DMS153 treated with DMSO at 0.1 percent for 48 hours (cell line): ENCODE data around the gene IFITM5.
"Not testable (repeated sequence)": the region's sequence is repeated elsewhere in the genome, so short reads cannot be mapped to it uniquely, and the experiment has no call there.

ENCODE experiments used
- DNase-seq: peaks from one replicate; lab custom pipeline; 2025; ENCODE audit not compliant: unreplicated experiment; lab: John Stamatoyannopoulos, UW

Gene IFITM5

DNA sequence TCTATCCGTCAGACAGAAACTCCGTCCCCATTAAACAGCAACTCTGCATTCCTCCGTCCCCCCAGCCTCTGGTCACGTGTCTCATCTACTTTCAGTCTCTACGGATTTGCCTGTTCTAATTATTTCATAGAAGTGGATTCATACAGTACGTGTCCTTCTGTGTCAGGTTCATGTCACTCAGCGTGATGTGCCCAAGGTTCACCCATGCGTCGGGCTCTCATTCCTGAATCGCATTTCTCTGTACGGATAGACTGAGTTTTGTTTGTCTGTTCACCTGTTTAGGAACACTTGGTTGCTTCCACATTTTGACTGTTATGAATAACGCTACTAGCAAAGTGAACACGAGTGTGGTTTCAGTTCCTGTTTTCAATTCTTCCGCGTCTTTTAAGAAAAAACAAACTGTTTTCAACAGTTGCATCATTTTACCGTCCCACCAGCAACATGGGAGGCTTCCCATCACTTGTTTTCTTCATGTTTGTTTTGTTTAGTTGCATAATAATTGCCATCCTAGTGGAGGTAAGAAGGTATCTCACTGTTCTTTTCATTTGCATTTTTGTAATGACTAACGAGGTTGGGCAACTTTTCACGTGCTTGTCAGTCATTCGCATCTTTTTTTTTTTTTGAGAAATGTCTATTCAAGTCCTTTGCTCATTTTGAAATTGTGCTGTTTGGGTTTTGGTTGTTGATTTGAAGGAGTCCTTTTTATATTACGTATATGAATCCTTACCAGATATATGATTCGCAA is 30.0 kb downstream of the IFITM5 start:
- DNase-seq, result no peak

GRCh38 chr11:268716-269145 is 30.6 kb downstream of the IFITM5 start:
- DNase-seq, result not testable (repeated sequence)

- DNase-seq, result no peak
Observed at GRCh38 chr11:267491-267994, 31.8 kb downstream of the IFITM5 start.

- DNase-seq, result no peak
Observed at GRCh38 chr11:266676-267439, 32.5 kb downstream of the IFITM5 start.

DNA sequence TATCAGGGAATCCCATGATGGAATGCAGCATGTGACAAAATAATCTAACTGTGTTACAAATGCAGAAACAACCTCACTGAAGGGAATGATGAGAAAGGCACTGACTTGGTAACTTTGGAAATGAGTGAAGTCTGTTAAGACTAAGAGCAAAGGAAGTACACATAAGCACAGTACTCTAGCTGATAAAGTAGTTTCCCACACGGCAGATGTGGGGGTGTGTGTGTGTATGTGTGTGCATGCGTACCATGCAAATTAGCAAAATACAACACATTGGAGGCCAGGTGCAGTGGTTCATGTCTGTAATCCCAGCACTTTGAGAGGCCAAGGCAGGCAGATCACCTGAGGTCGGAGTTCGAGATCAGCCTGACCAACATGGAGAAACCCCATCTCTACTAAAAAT is 37.7 kb downstream of the IFITM5 start:
- DNase-seq, result no peak

GRCh38 chr11:259413-259812 is 39.9 kb downstream of the IFITM5 start:
- no peak for DNase-seq

DNA sequence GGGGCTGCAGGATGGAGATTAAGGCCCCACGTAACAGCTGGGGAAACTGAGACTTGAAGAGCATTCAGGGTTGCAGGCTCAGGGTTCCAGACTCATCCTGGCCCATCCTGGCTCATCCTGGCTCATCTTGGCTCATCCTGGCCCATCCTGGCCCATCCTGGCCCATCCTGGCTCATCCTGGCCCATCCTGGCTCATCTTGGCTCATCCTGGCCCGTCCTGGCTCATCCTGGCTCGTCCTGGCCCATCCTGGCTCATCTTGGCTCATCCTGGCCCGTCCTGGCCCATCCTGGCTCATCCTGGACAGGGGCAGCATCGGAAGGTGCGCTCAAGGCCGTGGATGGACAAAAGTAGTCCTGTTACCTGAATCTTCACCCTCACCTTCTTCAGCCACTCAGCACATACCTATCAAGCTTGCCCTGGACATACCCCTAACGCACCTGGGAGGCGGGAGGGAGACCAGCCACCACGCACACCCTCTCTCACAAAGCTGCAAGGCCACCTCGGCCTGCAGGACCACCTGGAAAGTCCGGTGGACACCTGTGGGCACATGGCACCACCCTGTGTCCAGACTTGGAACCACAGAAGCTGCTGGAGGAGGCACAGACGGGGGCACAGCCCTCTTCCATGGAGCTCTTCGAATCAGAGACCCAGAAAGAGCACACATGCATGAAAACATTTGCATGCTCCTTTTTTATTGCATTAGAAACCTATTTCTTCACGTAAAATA is 41.4 kb downstream of the IFITM5 start:
- DNase-seq, result no peak

DNA sequence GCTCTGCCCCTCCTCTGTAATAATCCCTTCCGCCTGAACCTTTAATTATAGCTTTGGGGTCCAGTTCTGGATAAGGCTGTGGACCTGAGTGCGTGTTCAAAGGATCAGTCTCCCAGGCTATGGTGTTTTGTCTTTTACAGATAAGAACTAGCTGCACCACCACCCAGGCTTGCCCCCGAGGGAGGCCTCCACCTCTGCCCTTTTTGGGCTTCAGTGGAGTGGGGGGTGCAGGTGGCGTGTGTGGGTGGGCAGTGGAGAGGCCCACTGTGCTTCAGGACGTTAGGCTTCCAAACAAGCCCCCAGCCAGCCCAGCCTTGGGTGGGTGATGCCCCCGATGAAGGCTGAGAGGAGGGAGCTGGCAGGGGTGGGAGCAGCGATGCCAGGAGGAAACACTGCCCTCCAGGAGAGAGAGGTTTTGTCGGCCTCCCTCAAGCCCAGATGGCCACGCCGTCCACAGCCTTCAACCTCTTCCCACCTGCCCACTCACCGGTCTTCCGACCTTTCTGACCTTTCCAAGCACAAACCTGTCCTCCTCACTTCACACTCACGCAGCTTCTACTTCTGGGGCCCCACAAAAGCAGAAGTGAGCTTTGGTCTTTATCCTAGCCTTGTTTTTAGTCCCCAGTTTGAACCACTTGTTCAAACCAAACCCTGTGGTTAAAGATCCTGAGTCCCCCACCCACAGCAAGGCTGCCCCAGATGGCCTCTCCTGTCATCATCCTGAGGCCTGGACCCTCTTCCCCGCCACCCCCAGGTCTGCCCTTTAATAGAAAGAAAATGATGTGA is 42.2 kb downstream of the IFITM5 start:
- no peak for DNase-seq

DNA sequence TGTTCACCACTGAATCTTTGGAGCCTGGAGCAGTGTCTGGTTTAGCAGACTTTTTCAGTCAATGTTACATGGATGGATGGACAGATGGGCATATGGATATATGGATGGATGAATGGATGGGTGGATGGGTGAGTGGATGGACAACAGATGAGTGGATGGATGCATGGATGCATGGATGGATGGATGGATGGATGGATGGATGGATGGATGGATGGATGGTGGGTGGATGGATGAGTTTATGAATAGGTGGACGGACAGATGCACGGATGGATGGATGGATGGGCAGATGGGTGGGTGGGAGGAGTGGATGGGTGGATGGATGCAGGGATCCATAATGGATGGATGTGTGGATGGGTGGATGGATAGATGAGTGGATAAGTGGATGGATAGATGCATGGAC is 43.5 kb downstream of the IFITM5 start:
- no peak for DNase-seq

GRCh38 chr11:255176-255575 is 44.1 kb downstream of the IFITM5 start:
- DNase-seq, result no peak

DNA sequence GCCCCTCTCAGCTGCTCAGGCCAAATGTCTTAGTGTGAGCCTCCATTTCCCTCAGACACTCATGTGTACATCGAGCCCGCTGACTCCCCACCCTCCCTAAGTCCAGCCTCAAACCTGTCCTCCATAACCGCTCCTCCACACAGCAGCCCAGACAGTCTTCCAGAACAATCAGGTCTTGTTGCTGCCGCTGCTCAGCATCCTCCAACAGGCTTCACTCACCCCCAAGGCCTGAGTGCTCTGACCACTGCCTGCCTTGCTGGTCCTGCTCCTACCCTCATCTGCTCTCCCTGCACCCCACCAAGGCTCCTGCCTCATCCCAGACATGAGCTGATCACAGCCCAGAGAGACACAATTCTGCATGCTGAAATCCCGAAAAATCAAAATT is 45.4 kb downstream of the IFITM5 start:
- DNase-seq, result no peak

DNA sequence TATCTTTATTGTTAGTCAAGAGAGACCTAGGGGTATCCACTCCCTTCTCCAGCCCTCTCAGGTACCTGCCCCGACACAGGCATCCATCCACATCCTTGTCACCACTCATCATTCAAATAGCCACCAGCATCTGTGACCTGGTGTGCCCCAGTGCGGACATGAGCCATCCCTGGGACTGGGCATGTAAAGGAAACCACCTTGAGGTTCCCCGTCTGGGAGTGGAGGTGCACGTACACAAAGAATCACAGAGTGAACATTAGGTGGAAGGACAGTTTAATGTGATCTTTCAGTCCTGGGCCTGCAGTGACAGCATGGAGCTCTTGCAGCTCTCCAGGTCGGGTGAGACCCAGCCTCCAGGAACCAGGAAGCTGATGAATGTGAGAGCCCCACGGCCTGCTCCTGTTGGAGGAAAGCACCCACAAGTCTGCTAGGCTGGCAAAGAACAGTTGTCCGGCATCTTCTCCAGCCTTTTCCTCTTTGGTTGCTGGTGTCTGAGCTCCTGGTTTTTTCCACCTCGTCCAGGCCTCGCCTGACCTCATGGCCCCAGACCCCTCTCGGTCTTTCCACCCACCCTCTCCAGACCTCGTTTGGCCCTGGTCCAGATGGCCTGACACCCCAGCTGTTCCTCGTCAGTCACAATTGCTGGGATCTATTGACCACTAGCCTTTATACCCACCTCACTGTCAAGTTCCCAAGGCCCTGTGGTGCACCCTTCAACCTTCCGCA is 46.0 kb downstream of the IFITM5 start:
- no peak for DNase-seq

GRCh38 chr11:252666-253065 is 46.7 kb downstream of the IFITM5 start:
- no peak for DNase-seq

GRCh38 chr11:251550-251949 is 47.8 kb downstream of the IFITM5 start:
- no peak for DNase-seq

DNA sequence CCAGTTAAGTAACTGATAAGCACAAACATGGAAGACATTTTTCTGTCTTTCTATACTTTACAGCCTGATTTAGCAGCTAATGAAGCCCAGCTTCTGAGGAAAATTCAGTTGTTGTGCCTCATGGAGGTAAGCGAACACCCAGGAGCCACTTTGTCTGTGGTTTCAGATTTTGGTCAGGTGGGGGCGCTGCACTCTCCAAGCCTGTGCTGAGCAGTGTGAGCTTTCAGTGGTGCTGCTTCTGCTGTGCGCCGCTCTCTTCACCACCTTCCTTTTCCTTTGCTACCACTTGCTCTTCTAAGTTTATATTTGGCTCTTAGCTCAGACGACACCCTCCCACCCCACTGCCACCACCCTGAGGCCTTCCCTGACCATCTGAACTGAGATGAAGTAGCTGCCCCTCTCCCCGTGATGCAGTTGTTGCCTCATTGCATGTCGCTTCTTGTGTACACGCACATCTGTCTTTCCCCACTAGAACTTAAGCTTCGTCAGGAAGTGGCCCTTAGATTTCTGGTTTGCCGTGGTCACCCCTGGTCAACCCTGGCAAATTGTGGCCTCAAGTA is 48.5 kb downstream of the IFITM5 start:
- no peak for DNase-seq

DNA sequence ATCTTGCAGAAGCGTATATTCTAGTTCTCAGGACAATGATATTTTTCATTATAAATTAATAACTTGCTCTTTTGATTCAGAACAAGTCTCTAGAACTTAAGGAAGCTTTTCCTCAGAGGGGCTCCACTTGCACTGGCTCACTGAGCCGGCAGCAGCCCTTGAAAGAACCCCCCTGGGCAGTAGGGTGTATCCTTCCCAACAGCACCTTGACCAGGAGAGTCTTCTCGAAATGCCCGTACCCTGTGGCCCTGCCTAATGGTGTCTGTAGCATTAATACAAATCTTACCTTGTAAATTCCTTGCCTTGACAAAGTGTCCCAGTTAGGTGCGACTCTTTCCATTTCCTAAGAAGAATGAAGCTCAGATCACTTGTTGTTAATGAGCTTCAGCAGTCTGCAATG is 49.1 kb downstream of the IFITM5 start:
- no peak for DNase-seq

DNA sequence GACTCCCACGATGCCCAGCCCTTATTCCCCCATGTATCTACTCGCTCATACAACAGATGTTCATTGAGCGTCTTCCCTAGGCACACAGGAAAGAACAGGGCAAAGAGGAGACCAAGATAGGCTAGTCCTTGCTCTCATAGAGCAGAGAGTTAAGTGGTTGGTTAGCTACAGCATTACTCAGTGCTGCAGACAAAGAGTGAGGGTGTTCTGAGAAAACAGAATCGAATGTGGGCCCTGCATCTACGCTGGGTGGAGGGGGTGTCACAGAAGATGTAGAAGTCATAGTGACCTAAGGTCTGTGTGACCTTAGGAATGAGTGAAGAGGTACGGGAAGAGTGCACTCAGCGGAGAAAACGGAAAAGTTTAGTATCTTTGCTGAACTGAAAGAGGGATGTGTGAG is 50.3 kb downstream of the IFITM5 start:
- no peak for DNase-seq
